NB4 (cell line): ENCODE measurements around the gene EIF6.
"Not testable (repeated sequence)": the region's sequence is repeated elsewhere in the genome, so short reads cannot be mapped to it uniquely, and the experiment has no call there.

Experiments used
- DNase-seq: peaks from one replicate; pipeline ENCODE4 v3.0.0; 2010; ENCODE audit warnings: low read depth
- H3K4me3 ChIP-seq: one replicate; pipeline ENCODE4 v1.5.1; 2011; ENCODE audit warnings: mild to moderate bottlenecking, low read depth, low read length, moderate library complexity
- MYC ChIP-seq: IDR thresholded peaks from 2 replicates; pipeline ENCODE4 v1.6.1; 2011; ENCODE audit warnings: low read depth, low read length
- POLR2A ChIP-seq: IDR thresholded peaks from 2 replicates; pipeline ENCODE4 v1.6.1; 2011; ENCODE audit warnings: mild to moderate bottlenecking; ENCODE audit not compliant: insufficient read length; ENCODE audit errors: extremely low read depth
- TF ChIP-seq, protein P1 (sequence below): IDR thresholded peaks from 2 replicates; pipeline ENCODE4 v1.6.1; 2011; ENCODE audit warnings: low read depth, low read length
- TF ChIP-seq, protein P2 (sequence below): IDR thresholded peaks from one replicate; pipeline ENCODE4 v1.5.1; 2012; ENCODE audit warnings: low read depth, low read length

EIF6 gene

GRCh38 chr20:35267092-35267491 lies 17.5 kb downstream of the EIF6 start:
- TF ChIP-seq, protein P1, sequence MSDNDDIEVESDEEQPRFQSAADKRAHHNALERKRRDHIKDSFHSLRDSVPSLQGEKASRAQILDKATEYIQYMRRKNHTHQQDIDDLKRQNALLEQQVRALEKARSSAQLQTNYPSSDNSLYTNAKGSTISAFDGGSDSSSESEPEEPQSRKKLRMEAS, result no peak
- TF ChIP-seq, protein P2, sequence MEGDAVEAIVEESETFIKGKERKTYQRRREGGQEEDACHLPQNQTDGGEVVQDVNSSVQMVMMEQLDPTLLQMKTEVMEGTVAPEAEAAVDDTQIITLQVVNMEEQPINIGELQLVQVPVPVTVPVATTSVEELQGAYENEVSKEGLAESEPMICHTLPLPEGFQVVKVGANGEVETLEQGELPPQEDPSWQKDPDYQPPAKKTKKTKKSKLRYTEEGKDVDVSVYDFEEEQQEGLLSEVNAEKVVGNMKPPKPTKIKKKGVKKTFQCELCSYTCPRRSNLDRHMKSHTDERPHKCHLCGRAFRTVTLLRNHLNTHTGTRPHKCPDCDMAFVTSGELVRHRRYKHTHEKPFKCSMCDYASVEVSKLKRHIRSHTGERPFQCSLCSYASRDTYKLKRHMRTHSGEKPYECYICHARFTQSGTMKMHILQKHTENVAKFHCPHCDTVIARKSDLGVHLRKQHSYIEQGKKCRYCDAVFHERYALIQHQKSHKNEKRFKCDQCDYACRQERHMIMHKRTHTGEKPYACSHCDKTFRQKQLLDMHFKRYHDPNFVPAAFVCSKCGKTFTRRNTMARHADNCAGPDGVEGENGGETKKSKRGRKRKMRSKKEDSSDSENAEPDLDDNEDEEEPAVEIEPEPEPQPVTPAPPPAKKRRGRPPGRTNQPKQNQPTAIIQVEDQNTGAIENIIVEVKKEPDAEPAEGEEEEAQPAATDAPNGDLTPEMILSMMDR, result no peak
- TF ChIP-seq POLR2A (no peak), MYC (no peak)
- H3K4me3 ChIP-seq, result no peak overlapping the region
- DNase-seq, result no peak

- H3K4me3 ChIP-seq, result no peak overlapping the region
- peak; percentile 58 for DNase-seq
- no peak for TF ChIP-seq POLR2A
- TF ChIP-seq, protein P2, result peak; percentile 52
Measured at GRCh38 chr20:35264755-35265154, 19.8 kb downstream of the EIF6 start.

DNA sequence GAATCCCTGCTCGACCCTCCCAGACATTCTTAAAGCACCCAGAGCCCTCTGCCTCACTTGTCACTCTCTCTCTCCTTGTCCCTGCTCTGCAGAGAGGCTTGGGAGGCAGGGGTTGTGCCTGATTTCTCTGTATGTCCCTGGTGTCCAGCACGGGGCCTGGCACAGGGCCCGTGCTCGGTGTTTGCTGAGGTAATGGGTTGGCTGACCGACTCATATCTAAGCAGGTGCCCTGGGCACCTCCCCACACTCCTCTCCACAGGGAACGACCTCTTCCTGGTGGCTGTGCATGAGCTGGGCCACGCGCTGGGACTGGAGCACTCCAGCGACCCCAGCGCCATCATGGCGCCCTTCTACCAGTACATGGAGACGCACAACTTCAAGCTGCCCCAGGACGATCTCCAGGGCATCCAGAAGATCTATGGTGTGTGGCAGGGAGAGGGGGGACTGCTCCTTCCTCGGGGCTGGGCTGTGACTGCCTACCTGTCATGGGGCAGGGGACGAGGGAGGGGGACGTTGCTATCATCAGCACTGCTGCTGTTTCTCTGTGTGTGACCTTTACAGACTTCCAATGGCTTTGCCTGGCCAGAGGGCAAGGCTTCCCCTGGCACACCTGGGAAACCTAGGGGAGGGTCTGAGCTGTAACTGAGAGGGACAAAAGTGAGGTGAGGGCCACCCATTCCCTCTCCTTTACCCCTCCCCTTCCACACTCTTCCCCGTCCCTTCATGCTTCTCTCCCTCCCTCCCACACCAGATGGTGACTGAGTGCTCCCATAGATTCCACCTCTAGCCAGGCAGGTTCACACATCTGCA lies 20.8 kb downstream of the EIF6 start:
- TF ChIP-seq, protein P1, result no peak
- TF ChIP-seq MYC (no peak), POLR2A (no peak)
- TF ChIP-seq, protein P2, result no peak
- no peak overlapping the region for H3K4me3 ChIP-seq
- no peak for DNase-seq

- not testable (repeated sequence) for DNase-seq, H3K4me3 ChIP-seq
Measured at GRCh38 chr20:35262731-35263531, 21.6 kb downstream of the EIF6 start.

- H3K4me3 ChIP-seq, DNase-seq: not testable (repeated sequence)
Measured at GRCh38 chr20:35262321-35262720, 22.3 kb downstream of the EIF6 start.

- TF ChIP-seq, protein P1, result no peak
- no peak for DNase-seq
- no peak overlapping the region for H3K4me3 ChIP-seq
Measured at GRCh38 chr20:35260426-35260825, 24.1 kb downstream of the EIF6 start.

GRCh38 chr20:35257175-35257909 lies 27.2 kb downstream of the EIF6 start:
- DNase-seq, result no peak
- TF ChIP-seq MYC, result no peak
- TF ChIP-seq, protein P2, result no peak
- no peak for TF ChIP-seq POLR2A
- TF ChIP-seq, protein P1, result no peak

More at GRCh38 chr20:35257175-35257909, 27.2 kb downstream of the EIF6 start:
- no peak overlapping the region for H3K4me3 ChIP-seq
